HG03432 (cell line): ENCODE results near the gene SEC61G.

Experiments
- ATAC-seq: cut with Tn5 transposase; IDR thresholded peaks from one replicate; pipeline ENCODE4 v1.9.1; 2021; ENCODE audit warnings: mild to moderate bottlenecking, moderate library complexity; ENCODE audit not compliant: unreplicated experiment

SEC61G gene

GRCh38 chr7:54758702-54759592 is at the start of gene SEC61G:
Gene SEC61G (minus strand): TSS chr7:54759211. CDS start chr7:54757588, 1,623 bp downstream.
- ATAC-seq = peak; percentile 97

DNA sequence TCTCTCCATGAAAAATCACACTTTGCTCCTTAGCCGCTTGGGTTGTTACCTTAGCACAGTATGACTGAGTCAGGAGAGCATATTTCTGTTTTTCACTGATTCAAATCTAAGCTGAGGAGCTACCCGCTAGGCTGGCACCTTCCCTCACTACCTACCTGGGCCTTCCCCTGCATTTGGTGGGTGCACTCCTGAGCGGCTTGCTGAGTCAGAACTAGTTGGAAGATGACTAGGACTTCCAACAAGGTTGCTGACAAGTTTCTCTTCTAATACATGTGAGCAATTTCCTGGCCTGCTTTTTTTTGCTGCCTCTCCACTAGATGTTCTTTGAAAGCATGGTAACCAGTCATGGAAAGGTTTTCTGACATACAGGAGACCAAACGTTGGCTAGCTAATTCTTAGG is 43.8 kb upstream of the SEC61G start:
- peak; percentile 93 for ATAC-seq

- ATAC-seq = no peak
Observed at GRCh38 chr7:54802114-54802513, 43.1 kb upstream of the SEC61G start.

DNA sequence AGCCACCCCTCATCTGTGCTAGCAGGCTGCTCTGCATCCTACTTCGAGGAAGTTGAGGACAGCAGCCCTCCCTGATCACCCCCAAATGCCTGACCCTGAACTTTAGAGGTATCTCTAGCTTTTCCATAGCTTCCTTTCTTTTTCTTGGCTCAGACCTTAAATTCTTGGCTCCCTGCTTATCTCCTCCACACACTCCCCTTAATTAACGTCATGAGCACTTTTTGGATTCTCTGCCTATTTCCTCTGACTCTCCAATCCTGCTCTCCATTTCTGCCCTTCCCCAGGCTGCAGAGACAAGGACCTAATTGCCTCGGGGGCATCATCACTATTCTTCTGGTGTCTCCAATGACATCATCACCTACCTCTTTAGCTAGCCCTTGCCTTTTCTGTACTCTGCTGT is 40.8 kb upstream of the SEC61G start:
- ATAC-seq = no peak

GRCh38 chr7:54798530-54798929 is 39.5 kb upstream of the SEC61G start:
- ATAC-seq = no peak

DNA sequence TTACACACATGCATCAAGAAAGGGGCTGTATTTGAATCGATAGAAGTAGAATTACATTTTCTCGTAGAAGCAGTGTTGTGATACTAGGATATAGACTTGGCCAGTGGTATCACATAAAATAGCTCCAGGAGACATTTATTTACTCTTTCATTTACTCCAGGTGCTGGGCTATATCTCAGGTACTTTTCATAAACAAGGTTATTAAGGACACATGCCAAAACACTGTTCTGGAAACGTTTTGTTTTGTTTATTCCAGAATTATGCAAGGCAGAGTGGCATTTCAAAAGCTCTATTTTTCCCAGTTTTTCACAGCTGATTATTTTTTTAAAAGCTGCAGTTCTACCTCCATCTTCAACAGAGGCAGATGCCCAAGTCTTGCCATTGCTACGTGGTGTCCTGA is 37.8 kb upstream of the SEC61G start:
- ATAC-seq = no peak

DNA sequence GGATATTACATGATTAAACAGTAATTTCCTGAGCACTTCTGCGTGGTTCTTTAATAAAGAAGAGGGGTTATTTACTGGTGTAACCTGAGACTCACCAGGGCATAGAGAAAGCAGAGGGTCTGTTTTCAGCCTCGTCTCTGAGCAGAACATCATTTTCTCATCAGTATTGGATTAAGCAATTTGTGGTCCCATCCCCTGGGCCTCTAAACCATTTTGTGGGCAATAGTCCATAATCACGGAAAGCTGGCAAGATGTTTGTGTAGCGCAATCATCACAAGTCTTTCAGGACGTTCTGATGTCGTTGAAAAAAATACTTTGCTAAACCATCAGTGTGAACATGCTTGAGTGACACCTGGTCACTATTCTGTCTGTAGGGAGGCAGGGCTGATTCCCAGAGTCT is 37.1 kb upstream of the SEC61G start:
- no peak for ATAC-seq

DNA sequence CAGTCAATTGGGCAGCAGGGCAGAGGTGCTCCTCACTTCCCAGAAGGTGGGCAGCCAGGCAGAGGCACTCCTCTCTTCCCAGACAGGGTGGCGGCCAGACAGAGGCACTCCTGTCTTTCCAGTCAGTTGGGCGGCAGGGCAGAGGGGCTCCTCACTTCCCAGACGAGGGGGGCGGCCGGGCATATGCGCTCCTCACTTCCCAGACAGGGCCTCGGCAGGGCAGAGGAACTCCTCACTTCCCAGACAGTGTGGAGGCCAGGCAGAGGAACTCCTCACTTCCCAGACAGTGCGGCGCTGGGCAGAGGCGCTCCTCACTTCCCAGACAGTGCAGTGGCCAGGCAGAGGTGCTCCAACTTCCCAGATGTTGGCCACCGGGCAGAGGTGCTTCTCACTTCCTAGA is 33.4 kb upstream of the SEC61G start:
- ATAC-seq = no peak

DNA sequence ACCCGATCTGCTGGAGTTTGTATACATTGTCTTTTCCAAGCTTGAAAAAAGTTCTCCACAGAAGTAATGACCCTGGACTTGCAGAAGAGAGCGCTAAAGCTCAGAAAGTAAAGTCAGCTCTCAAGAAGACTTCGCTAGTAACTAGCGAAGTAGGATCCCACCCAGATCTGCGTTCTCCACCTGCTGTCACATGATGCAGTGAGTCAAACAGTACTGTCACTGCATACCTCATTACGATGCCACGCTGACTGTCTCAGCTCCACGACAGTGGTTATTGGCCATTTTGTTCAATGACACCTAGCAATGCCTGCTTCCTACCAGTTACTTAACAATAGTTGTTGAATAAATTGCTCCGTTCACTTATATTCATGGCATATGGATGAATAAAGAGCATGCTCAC is 29.7 kb upstream of the SEC61G start:
- peak; percentile 88 for ATAC-seq

DNA sequence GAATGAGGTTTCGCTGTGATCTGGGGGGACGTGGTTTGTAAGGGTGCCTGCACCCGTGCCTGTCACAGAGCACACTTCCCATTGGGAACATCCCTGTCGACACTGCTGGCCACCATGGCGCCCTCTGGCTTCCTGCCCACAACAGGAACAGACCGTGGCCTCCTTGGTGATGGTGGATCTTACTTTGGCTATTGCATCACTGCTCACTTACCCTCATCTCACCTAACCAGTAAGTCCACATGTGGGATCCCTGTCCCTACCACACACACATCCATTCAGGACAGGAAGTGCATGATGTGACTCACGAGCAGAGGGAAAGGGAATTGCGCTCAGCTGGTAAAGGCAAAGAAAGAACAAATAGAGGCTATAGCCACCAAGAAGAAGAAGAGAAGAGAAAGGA is 26.2 kb upstream of the SEC61G start:
- ATAC-seq = no peak

- ATAC-seq = no peak
Observed at GRCh38 chr7:54783952-54784351, 24.9 kb upstream of the SEC61G start.

DNA sequence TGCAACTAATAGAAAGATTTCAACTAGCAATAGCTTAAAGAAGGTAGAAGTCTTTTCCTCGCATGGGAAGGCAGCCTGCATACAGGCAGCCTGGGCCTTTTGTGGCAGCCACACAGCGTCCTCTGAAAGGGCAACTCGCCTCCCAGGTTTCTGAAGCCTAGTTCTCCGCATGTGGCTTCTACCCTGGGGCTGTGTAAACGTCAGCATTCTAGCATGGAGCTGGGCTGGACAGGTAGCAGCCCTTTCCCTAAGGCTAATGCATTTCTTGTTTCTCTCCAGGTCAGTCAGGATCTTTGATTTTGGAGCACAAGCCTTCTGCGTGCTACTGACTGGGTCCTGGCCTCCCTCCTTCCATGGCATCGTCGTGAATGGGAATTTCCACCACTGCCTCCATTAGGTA is 23.8 kb upstream of the SEC61G start:
- no peak for ATAC-seq

- no peak for ATAC-seq
Observed at GRCh38 chr7:54782314-54782713, 23.3 kb upstream of the SEC61G start.

DNA sequence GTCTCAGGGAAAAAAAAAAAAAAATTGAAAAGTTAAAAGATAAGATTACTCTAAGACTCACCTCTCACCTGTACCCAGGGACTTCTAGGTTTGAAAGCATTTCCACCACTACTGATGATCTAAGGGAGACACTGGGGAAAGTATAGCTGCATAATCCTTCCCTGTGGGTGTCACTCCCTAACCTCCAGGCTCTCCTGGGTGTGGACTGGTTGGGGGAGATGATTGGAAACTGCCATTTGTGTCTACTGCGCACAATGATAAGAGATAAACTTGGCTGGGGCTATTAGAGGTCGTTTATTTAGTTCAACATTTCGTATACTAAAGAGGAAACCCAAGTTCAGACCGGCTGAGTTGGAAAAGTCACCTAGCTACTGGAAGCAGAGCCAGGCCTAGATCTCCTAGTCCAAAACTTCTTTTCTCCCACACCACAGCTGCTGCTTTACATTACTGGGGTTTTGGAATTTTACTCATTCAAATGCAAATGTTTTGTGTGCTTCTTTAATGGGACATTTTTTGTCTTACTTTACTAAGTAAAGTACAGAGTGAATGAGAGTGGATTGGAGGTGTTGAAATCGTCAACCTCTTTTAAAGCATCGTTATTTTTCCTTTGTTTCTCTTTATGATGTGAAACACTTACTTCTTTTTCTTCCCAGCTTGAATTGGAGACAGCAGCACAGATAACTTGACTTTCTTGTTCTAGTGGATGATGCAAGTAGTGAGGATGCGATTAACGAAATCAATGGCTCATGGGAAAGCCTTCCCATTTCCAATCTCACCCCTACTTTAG is 22.3 kb upstream of the SEC61G start:
- ATAC-seq = no peak

DNA sequence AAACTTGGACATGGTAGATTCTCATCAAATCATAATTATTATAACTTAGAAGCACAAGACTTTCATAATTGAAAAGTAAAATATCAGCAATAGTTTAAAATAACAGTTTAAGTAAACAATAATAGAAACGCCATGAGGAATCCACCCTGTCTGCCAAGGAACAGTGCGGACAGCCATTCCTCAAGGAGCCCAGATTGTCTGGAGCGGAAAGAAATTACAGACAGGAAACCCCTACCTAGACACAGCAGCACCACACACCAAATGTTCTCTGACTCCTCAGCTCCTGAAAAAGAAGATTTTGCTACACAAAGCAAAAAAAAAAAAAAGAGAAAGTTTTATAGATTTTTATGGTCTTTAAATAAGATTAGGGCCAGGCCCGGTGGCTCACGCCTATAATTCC is 21.5 kb upstream of the SEC61G start:
- ATAC-seq = no peak

DNA sequence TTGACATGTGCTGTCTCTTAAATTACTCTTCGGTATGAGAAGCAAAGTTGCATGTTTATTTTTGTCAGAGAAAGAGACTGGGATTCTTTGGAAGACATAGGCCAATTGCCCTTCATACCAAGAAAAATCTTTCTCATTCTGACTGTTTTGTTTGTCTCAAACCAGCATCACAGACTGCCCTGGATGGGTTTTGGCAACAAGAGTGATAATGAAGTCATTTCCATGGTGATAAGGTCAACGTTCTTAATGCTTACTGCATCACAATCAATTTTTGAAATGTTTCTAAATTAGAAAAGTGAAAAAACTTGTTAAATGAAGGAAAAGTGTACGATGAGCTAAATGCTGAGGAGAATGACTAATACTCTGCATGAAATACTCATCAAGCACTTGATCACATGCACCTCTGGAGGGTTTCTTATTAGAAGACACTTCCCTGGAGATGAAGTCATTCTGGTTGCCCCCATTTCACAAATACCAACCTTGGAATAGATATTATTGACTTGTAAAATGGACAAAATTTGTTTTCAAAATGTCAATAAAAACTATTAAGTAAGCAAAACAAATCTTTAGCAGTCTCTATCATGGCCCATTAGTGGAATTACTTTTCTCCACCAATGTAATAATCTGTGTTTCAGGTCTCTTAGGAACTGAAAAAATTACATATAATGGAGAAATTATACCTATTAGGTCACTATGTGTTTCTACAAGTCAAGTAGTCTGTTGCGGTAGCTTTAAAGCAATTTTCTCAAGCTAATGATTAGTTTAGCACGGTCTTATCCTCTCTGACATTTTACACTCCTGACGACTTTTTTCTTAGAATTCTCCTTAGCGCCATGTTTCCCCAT is 19.9 kb upstream of the SEC61G start:
- no peak for ATAC-seq

DNA sequence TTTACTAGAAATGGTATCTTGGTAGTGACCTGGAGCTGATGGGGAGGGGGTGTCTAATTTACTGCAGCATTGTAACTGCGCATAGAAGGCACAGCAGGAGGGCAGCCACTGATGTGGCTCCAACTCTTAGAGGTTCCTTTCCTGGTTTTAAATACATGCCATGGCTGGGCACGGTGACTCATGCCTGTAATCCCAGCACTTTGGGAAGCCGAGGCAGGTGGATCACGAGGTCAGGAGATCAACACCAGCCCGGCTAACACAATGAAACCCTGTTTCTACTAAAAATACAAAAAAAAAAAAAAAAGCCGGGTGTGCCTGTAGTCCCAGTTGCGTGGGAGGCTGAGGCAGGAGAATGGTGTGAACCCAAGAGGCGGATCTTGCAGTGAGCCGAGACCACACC is 19.2 kb upstream of the SEC61G start:
- no peak for ATAC-seq

DNA sequence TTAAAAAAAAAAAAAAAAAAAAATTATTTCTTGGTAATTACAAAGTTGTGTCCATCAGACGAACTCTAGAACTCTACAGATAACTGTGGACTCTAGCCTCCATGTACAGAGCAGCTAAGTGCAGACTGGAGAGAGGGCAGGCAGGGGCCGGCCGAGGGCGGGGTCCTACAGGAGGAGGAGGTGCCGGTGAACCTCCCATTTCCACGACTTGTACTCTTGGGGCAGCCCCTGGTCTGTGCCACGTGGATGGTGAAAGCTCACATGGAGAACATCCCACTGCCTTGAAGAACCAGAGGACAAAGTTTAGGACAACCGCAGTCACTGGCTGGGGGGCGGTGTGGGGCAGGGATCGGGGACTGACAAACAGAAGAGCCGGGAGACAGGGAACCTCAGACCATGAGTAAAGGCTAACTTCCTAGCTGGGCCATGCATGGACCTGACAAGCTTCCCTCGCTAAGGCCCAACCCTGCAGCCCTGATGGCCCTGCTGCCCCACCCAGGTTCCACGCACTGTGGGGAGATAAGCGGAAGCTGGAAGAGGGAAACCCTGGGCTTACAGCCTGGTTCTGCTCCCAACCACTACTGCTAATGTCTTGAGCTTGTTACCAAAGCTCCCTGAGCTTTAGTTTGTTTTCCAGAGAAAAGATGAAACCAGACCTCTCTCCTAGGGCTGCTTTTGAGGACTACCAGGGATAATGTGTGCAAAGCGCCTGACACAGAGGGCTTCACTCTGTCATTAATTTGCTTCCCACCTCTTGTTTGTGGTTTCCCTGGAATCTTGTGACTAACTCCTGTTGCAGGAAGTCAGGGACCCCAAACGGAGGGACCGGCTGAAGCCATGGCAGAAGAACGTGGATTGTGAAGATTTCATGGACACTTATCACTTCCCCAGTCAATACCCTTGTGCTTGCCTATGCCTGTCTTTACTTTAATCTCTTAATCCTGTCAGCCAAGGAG is 16.1 kb upstream of the SEC61G start:
- no peak for ATAC-seq

DNA sequence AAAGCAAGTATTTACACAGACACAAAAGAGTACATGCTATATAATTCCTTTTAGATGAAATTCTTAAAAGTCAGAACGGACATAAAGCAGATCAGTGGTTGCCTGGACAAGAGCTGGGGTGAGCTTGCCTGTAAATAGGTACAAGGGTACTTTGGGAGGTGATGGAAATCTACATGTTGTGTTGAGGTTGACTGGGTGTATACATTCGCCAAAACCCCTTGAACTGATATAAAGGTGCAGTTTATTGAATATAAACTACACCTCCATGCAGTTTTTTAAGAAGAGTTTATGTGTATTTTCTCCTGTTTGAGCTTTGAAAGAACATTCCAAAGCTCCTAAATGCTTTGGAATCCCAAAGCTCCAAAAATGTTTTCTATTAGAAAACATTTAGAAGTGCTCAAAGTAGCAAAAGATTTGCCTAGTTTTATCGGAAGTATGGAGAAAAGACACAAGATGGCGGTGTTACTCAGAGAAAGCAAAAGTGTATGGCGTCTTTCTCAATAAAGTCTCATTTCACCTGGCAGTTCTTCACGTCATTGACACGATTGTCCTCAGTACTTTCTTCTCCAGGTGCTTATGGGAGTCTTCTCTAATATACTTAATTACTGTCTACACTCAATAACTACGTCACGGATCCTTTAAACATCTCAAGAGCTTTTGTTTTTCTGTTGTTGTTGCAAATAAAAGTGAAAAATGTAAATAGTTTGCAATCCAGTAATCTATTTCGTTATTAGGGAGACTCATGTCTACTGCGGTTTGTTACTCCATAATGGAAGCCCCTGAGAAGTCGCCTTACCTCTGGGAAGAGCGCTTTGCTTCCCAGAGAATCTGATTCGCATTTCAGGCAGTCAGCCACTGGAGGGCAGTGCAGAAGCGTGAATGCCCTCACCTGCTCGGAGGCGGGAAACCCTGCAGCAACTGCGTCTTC is 14.7 kb upstream of the SEC61G start:
- ATAC-seq = peak; percentile 90
